CD4-positive, alpha-beta T cell treated with Interleukin-15 for 4 hours (primary cell): Measurements from ENCODE around the gene UBE2D2.
"Not testable (repeated sequence)": the region's sequence is repeated elsewhere in the genome, so short reads cannot be mapped to it uniquely, and the experiment has no call there.

Source experiments
- DNase-seq: peaks from one replicate; pipeline ENCODE4 v3.0.0-alpha.2; 2020; ENCODE audit warnings: low spot score

UBE2D2 gene

GRCh38 chr5:139560752-139561654 lies at the start of gene UBE2D2:
Gene UBE2D2, plus strand, starts transcription at chr5:139561339. Its CDS starts 453 bp downstream, at chr5:139561792.
- peak; percentile 98 for DNase-seq

- no peak for DNase-seq
These were observed 48.3 kb upstream of the UBE2D2 start for GRCh38 chr5:139512786-139513390.

GRCh38 chr5:139513434-139513833 lies 47.7 kb upstream of the UBE2D2 start:
- peak; percentile 82 for DNase-seq

- DNase-seq, result no peak
These were observed 47.2 kb upstream of the UBE2D2 start for GRCh38 chr5:139513852-139514485.

- DNase-seq, result no peak
These were observed 46.7 kb upstream of the UBE2D2 start for GRCh38 chr5:139514486-139514856.

- DNase-seq, result peak; percentile 90
These were observed 43.2 kb upstream of the UBE2D2 start for GRCh38 chr5:139517683-139518564.

GRCh38 chr5:139523635-139524445 lies 37.3 kb upstream of the UBE2D2 start:
- DNase-seq, result no peak

- DNase-seq, result no peak
These were observed 36.7 kb upstream of the UBE2D2 start for GRCh38 chr5:139524446-139524845.

- no peak for DNase-seq
These were observed 36.1 kb upstream of the UBE2D2 start for GRCh38 chr5:139524940-139525585.

- not testable (repeated sequence) for DNase-seq
These were observed 35.4 kb upstream of the UBE2D2 start for GRCh38 chr5:139525586-139526308.

GRCh38 chr5:139526309-139527089 lies 34.6 kb upstream of the UBE2D2 start:
- DNase-seq, result not testable (repeated sequence)

GRCh38 chr5:139527090-139527470 lies 34.1 kb upstream of the UBE2D2 start:
- DNase-seq, result not testable (repeated sequence)

- not testable (repeated sequence) for DNase-seq
These were observed 33.2 kb upstream of the UBE2D2 start for GRCh38 chr5:139527896-139528467.

GRCh38 chr5:139528695-139529094 lies 32.4 kb upstream of the UBE2D2 start:
- DNase-seq, result not testable (repeated sequence)

GRCh38 chr5:139530079-139530478 lies 31.1 kb upstream of the UBE2D2 start:
- not testable (repeated sequence) for DNase-seq

- DNase-seq, result no peak
These were observed 29.4 kb upstream of the UBE2D2 start for GRCh38 chr5:139531772-139532169.

GRCh38 chr5:139543423-139543991 lies 17.6 kb upstream of the UBE2D2 start:
- peak; percentile 30 for DNase-seq

GRCh38 chr5:139546593-139546992 lies 14.5 kb upstream of the UBE2D2 start:
- not testable (repeated sequence) for DNase-seq
